MM.1S (cell line): Measurements from ENCODE around the gene SLC9A2.

Experiments used
- EZH2 ChIP-seq: fragments of 300-600 bp; sonication (generic); optimal IDR thresholded peaks from 2 replicates; pipeline ENCODE3; 2017; ENCODE audit warnings: low read depth, mild to moderate bottlenecking, antibody characterized with exemption, low read length, mixed read lengths
- TF ChIP-seq, protein P1 (sequence below): fragments of 300-600 bp; sonication (generic); IDR thresholded peaks from 2 replicates; pipeline ENCODE4 v1.5.1; 2016; ENCODE audit warnings: antibody characterized with exemption, low read length, mixed read lengths

DNA sequence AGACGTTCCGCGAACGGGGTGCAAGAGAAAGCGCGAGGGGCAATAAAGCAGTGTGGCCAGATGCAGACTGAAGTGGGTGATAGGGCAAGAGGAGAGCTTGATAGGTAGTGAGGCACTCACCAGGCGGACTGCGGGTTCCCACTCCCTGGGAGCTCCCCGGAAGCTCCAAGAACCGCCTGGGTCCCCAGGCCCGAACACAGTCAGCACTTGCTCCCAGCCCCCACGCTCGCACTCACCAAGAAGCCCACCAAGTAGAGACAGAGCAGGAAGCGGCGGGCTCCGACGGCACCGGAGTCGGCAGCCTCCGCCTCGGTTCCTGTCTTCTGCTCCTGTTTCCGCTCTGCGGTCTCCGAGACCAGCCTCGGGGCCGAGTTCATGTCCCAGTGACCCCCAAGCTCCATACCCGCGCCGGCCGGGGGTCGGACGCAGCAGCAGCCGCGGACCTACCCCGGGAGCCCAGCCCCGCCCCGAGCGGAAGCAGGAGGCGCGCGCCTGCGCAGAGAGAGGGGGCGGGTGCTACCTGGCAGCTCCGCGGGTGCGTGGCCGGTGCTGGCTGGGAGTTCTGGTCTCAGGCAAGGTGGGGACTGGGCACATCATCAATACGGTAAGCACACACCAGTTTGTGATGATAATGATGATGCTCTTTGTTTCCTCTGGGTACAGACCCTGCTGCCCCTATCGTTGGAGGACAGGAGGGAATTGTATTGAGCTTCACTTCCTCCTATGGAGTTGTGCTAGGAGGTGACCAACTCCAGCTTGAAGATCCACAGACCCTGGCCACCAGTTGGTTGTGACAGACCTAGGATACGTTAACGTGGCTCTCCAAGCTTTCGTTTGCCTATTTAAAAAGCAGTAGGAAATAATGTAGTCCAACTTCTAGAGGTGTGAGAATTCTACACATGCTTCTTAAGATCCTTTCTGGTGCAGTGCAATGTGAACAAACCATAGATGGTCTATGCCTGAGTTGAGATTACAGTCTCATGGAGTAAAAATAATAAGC is 117.4 kb downstream of the SLC9A2 start:
- TF ChIP-seq EZH2 = no peak
- TF ChIP-seq, protein P1, sequence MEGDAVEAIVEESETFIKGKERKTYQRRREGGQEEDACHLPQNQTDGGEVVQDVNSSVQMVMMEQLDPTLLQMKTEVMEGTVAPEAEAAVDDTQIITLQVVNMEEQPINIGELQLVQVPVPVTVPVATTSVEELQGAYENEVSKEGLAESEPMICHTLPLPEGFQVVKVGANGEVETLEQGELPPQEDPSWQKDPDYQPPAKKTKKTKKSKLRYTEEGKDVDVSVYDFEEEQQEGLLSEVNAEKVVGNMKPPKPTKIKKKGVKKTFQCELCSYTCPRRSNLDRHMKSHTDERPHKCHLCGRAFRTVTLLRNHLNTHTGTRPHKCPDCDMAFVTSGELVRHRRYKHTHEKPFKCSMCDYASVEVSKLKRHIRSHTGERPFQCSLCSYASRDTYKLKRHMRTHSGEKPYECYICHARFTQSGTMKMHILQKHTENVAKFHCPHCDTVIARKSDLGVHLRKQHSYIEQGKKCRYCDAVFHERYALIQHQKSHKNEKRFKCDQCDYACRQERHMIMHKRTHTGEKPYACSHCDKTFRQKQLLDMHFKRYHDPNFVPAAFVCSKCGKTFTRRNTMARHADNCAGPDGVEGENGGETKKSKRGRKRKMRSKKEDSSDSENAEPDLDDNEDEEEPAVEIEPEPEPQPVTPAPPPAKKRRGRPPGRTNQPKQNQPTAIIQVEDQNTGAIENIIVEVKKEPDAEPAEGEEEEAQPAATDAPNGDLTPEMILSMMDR = no peak
